Heart left ventricle (tissue), 16 donors: ENCODE results near the gene MED12L. TPM values are rescaled to one million over a fixed set of nuclear protein-coding genes. Genes with fewer than 3 reads are reported as not detected.

Experiments used
- ATAC-seq, 4 donors: fragments of 200-7000 bp; cut with Tn5 transposase; one replicate each; pipeline ENCODE4 v1.9.1; 2020 to 2022; ENCODE audit warnings: moderate library complexity in 4 of 4, mild to moderate bottlenecking in 3 of 4, moderate number of reproducible peaks in 1 of 4
- DNase-seq, 5 donors: peaks; one replicate each; pipeline ENCODE4 v3.0.0-alpha.2; 2020
- H3K27ac ChIP-seq, 12 donors: fragments of 200-600 bp; sonication (generic) in 4 of 12; one replicate each; pipeline versions ENCODE4 v1.5.0 to v1.8.0; 2016 to 2022; ENCODE audit warnings: mild to moderate bottlenecking in 2 of 12
- H3K27me3 ChIP-seq, 9 donors: fragments of 200-600 bp; sonication (generic) in 2 of 9; one replicate each; pipeline versions ENCODE4 v1.5.1 to v1.8.0; 2016 to 2022; ENCODE audit warnings: mild to moderate bottlenecking in 3 of 9
- H3K36me3 ChIP-seq, 9 donors: fragments of 200-600 bp; sonication (generic) in 2 of 9; one replicate each; pipeline versions ENCODE4 v1.5.0 to v1.8.0; 2018 to 2022; ENCODE audit warnings: mild to moderate bottlenecking in 2 of 9
- H3K4me1 ChIP-seq, 12 donors: fragments of 200-600 bp; sonication (generic) in 4 of 12; one replicate each; pipeline versions ENCODE4 v1.5.0 to v1.8.0; 2016 to 2022; ENCODE audit warnings: mild to moderate bottlenecking in 3 of 12
- H3K4me3 ChIP-seq, 12 donors: fragments of 200-600 bp; sonication (generic) in 4 of 12; one replicate each; pipeline versions ENCODE4 v1.5.0 to v1.8.0; 2017 to 2022; ENCODE audit warnings: mild to moderate bottlenecking in 9 of 12, moderate library complexity in 4 of 12
- H3K9me3 ChIP-seq, 12 donors: fragments of 200-600 bp; sonication (generic) in 4 of 12; one replicate each; pipeline versions ENCODE4 v1.5.0 to v1.8.0; 2016 to 2022; ENCODE audit warnings: mild to moderate bottlenecking in 1 of 12
- CTCF ChIP-seq, 12 donors: fragments of 200-600 bp; sonication (generic) in 4 of 12; IDR thresholded peaks; one replicate each; pipeline versions ENCODE4 v1.5.0 to v1.8.0; 2018 to 2022; ENCODE audit warnings: antibody characterized with exemption in 12 of 12, mild to moderate bottlenecking in 5 of 12
- POLR2A ChIP-seq, 2 donors: fragments of 450-650 bp; IDR thresholded peaks; one replicate each; pipeline ENCODE4 v1.6.1; 2017; ENCODE audit warnings: antibody characterized with exemption in 2 of 2, mild to moderate bottlenecking in 2 of 2, moderate library complexity in 2 of 2
- WGBS, 4 donors: extraction: QIAGEN DNeasy Blood & Tissue Kit in 2 of 4; methylation state at CpG; one replicate each; pipeline versions ENCODE4 v1.1.5 to v1.1.7; 2013 to 2018; 5-methylcytosine and 5-hydroxymethylcytosine counted together
- intact Hi-C, 10 donors: fragments of 100-400 bp; cut with DNase I; formaldehyde crosslinking; loops; one replicate each; pipeline versions ENCODE4 v1.11.1 to v1.14.2; 2022
- polyA plus RNA-seq, 2 donors: library from polyadenylated mRNA; stranded (reverse); fragments of 200-250 nt; gene quantifications; one replicate each; pipeline ENCODE4 v1.2.3, GENCODE V29; 2013
- total RNA-seq, 9 donors: library from RNA; depleted of rRNA in 2 of 9; stranded (reverse); fragments of >200 nt in 2 of 9; fragmentation: NEBNext Ultra II Directional in 3 of 9; extraction: Animal tissue kit (Norgen Biotek cat#: 25700) in 3 of 9; gene quantifications; one replicate each; pipeline versions ENCODE4 v1.1.0 to v1.2.4, GENCODE V29; 2016 to 2023
- donor health status: ischemic (EF 13 %, LVEDD 7.1; RV severe dilation, severe dysfunction).
- donor health status: healthy with polysubstance abuse.
- donor health status: DM: no; HTN: yes; CAD: no.
- donor health status: DM: no; HTN: no; CAD: no.
- donor health status: ischemic (EF 25% LVEDD 6.9; RV normal size, moderate dysfunction).
- donor health status: ischemic (EF 25% LVEDD 5.7; RV mildly dilated, moderate dysfunction).
- donor health status: healthy.
- donor health status: DM: yes; HTN: yes; CAD: no.
- donor health status: ischemic (EF 35%, LVEDD 5.7; RV mildly dilated, moderate dysfunction).
- donor health status: nonischemic (EF 11% LVEDD 7.7; RV severe dilation, severe dysfunction).
- donor health status: DM: yes; HTN: yes; CAD: no.
- donor health status: PGD.
- donor health status: ischemic (EF 29% LVEDD 5.4; RV normal size, mild dysfunction).
- donor health status: nonischemic (EF 23%, LVEDD 6.1; RV moderate dilation, normal function).

The MED12L gene
- total and polyA plus RNA-seq, 11 donors = 0.06 to 2.1 (median 0.39) TPM

GRCh38 chr3:151282921-151283320, 197.5 kb downstream of the MED12L start:
- peak; percentile 48 to 81 (median 68) for TF ChIP-seq CTCF (IDR thresholded peaks at IDR 0.05)
- TF ChIP-seq POLR2A (IDR thresholded peaks at IDR 0.05) = no peak
- DNase-seq = no peak
- Histone ChIP-seq H3K9me3 (no peaks in the 10 kb centered on the region), H3K27me3 (no peaks in the 10 kb centered on the region), H3K27ac (peak overlapping the region in 6 of 12 donors; percentile 6 to 74 (median 46)), H3K4me1 (peaks cover 0 to 35% (median 0%) of the 10 kb centered on the region in 12 donors), H3K36me3 (no peaks in the 10 kb centered on the region), H3K4me3 (no peak overlapping the region)
- intact Hi-C loops = loop anchor here (1.0 to 10.0 kb wide), 11 partner anchors 54 to 1136 kb away; no protein-coding TSS in a partner anchor
- ATAC-seq = peak in 3 of 4 donors; percentile 54 to 73 (median 63)
- 1 to 6% (median 4%) methylated on average over 1 of the region's 1 CpG for WGBS, 4 donors

GRCh38 chr3:151283387-151283786, 197.9 kb downstream of the MED12L start:
- H3K9me3 ChIP-seq = no peaks in the 10 kb centered on the region
- WGBS, 4 donors = 48 to 67% (median 56%) methylated on average over 4 of the region's 4 CpGs
- no peak overlapping the region for H3K4me3 ChIP-seq
- H3K27me3 ChIP-seq = no peaks in the 10 kb centered on the region
- H3K27ac ChIP-seq = peak overlapping the region in 6 of 12 donors; percentile 5 to 39 (median 30)
- no peak for DNase-seq
- TF ChIP-seq POLR2A (IDR thresholded peaks at IDR 0.05) = no peak
- TF ChIP-seq CTCF (IDR thresholded peaks at IDR 0.05) = no peak
- intact Hi-C loops = loop anchor here (1.0 to 10.0 kb wide), 11 partner anchors 55 to 1136 kb away; no protein-coding TSS in a partner anchor
- ATAC-seq = no peak
- H3K36me3 ChIP-seq = no peaks in the 10 kb centered on the region
- peaks cover 0 to 32% (median 0%) of the 10 kb centered on the region in 12 donors for H3K4me1 ChIP-seq

DNA sequence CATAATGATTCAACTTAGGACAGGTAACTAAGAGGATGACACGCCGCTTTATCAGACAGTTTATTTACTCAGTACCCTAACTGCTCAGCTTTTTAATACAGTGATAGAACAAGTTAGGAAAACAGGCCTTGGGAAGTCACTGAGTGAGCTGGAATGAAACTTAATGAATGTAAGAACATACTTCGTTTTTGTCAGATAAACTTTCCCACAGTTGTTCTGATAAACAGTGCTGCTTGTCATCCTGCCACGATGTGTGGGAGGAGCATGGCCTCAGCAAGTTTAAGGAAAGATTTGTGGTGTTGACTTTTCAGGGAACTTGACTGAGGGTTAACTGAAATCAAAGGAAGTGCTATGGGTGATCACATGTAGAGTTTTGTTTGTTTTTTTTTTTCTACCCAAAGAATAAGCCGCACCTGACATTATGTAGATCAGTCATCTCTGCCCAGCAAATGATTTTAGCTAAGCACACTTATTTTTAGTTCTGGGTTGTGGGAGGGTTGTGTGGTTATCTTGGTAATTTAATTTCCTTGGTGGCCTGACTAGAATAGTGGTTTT, 198.5 kb downstream of the MED12L start:
- DNase-seq (peak in 3 of 5 donors; percentile 41 to 47 (median 44)), ATAC-seq (peak in 2 of 4 donors; percentile 47 to 58)
- Histone ChIP-seq H3K9me3 (no peaks in the 10 kb centered on the region), H3K4me1 (peaks cover 0 to 26% (median 0%) of the 10 kb centered on the region in 12 donors), H3K4me3 (no peak overlapping the region), H3K27ac (peak overlapping the region in 6 of 12 donors; percentile 5 to 39 (median 30)), H3K27me3 (no peaks in the 10 kb centered on the region), H3K36me3 (no peaks in the 10 kb centered on the region)
- 38 to 49% (median 46%) methylated on average over 5 of the region's 5 CpGs for WGBS, 4 donors
- intact Hi-C loops = loop anchor here (1.0 to 10.0 kb wide), 11 partner anchors 55 to 1137 kb away; no protein-coding TSS in a partner anchor
- TF ChIP-seq POLR2A (IDR thresholded peaks at IDR 0.05) (no peak), CTCF (IDR thresholded peaks at IDR 0.05) (no peak)

GRCh38 chr3:151285940-151286339, 200.5 kb downstream of the MED12L start:
- H3K4me3 ChIP-seq = no peak overlapping the region
- DNase-seq = no peak

More at GRCh38 chr3:151285940-151286339, 200.5 kb downstream of the MED12L start:
- H3K9me3 ChIP-seq = no peaks in the 10 kb centered on the region
- intact Hi-C loops = loop anchor here in 1 of 10 donors (10.0 kb wide), 1 partner anchor 629 kb away; no protein-coding TSS in a partner anchor
- WGBS, 4 donors = 57 to 73% (median 63%) methylated on average over 1 of the region's 1 CpG
- TF ChIP-seq POLR2A (IDR thresholded peaks at IDR 0.05) (no peak), CTCF (IDR thresholded peaks at IDR 0.05) (no peak)
- H3K27me3 ChIP-seq = no peaks in the 10 kb centered on the region
- no peak for ATAC-seq
- no peak overlapping the region for H3K27ac ChIP-seq
- H3K4me1 ChIP-seq = peaks cover 0 to 17% (median 0%) of the 10 kb centered on the region in 12 donors
- H3K36me3 ChIP-seq = no peaks in the 10 kb centered on the region
